Activated CD4-positive, alpha-beta T cell treated with anti-CD3 and anti-CD28 coated beads, Interleukin-2, amount 50 U/mL, for 24 hours (primary cell): ENCODE measurements around the gene PRR18.

Experiments used
- DNase-seq, 2 donors: peaks; one replicate each; pipeline ENCODE4 v3.0.0-alpha.2; 2020; ENCODE audit warnings: low read depth in 1 of 2, low spot score in 1 of 2

Gene PRR18

GRCh38 chr6:166277018-166277417, 31.2 kb downstream of the PRR18 start:
- no peak for DNase-seq

DNA sequence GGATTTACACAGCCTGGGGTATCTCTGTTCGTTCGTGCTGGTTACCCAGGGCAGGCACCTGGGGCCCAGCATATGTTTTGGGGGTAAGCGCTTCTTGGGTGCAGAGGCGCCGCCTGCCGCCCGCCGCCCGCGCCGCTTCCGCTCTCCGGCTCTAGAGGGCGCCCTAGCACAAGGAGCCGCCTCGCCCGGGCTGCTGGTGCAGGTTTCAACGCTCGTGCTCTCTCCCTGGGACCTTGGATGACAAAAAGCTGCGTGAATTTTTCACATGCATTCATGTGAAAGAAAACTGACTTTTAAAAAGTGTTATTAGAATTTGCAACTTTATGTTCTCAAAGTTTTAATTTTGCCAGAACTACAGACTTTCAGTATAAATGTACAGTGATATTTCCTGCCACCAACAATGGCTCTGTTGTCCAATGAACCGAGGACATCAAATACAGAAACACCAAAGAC, 32.5 kb downstream of the PRR18 start:
- DNase-seq: peak; percentile 69 to 79

DNA sequence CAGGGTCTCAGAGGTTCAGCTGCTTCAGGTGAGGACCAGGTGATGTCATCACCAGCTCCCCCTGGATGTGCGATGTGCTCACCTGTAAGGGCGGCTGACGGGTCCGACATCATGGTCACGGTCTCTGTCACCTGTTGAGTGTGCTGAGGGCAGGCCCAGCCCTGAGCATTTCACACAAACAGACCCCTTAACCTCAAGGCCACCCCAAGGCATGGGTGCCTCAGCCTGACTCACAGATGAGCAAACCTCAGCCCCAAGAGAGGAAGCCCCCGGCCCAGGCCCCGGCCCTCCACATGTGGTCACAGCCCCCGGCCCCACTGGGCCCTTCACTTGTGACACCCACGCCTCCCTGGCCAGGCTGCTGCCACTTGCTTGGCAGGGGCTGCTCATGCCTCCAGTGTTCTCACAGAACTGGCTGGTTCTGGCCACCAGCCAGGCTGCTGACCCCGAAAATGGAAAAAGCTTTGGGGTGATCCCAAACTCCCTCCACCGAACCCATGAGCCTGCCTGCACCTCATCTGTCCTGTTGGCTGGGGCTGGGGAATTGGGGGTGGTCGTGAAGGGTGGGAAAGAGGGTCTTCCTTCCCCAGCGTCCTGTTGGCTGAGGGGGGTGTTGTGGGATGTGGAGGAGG, 33.3 kb downstream of the PRR18 start:
- DNase-seq: no peak

DNA sequence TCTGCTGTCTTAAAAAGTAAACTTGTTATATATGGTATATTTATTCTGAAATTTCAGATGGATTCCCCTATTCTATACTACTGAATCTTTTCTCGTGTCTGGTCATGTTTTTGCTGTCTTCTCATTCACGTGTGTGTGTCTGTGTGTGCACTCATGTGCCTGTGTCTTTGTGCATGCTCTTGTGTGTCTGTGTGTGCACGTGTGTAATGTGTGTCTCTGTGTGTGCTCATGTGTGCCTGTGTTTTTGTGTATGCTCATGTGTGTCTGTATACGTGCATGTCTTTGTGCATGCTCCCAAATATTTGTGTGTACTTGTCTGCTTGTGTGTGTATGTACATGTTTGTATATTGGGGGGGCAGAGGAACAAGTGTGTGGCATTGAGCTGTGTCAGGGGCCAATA, 34.0 kb downstream of the PRR18 start:
- DNase-seq: no peak

DNA sequence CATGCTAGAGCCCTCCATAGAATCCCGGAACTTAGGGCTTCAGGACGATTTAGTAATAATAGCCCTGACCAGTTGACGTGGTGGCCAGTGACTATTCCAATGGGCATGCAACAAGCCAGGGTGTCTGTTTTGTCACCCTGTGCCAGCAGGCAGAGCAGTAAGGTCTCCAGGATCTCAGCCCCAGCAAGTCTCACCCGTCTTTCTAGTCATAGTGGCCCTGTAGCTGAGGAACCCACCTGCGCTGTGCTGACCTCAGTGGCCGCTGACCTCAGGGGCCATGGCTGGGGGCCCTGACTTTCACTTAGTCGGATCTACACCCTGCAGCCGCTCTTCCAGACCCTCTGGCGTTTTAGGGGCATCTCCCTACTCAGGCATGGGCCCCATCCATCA, 36.8 kb downstream of the PRR18 start:
- no peak for DNase-seq

GRCh38 chr6:166270706-166271375, 37.4 kb downstream of the PRR18 start:
- no peak for DNase-seq

DNA sequence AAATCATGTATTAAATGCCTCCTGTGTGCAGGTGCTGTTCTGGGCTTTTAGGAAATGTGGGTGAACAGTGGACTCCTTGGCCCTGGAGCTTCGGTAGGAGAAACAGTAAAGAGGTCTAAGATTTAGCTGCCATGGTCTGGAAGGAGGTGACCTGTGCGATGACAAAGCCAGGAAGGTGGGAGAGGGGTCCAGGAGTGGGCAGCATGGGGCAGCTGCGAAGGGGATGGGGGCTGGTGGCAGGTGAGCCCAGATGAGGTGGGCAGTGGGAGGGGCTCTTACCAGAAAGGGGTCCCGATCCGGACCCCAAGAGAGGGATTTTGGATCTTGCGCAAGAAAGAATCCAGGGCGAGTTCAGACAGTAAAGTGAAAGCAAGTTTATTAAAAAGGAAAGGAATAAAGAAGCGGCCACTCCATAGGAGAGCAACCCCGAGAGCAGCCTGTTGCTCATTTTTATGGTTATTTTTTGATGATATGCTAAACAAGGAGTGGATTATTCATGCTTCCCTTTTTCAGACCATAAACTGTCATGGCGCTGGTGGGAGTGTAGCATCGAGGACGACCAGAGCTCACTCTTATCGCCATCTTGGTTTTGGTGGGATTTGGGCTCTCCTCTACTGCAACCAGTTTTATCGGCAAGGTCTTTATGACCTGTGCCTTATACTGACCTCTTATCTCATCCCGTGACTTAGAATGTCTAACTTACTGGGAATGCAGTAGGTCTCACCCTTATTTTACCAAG, 38.7 kb downstream of the PRR18 start:
- no peak for DNase-seq

GRCh38 chr6:166268431-166268830, 39.8 kb downstream of the PRR18 start:
- DNase-seq: no peak

- DNase-seq: no peak
Observed at GRCh38 chr6:166267526-166267925, 40.7 kb downstream of the PRR18 start.

DNA sequence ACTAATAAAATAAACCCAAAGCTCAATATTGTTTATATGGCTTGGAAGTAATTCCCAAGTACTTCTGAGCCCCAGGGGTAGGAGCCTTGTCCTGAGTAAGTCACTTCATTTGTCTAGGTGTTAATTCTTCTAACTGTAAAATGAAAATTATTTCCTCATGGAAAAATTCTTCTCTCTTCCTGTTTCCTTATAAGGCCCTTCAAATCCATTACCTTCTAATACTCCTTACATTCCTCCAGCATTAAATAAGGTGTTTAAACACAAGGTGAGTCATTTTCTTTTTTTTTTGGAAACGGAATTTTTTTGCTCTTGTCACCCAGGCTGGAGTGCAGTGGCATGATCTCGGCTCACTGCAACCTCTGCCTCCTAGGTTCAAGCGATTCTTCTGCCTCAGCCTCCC, 41.9 kb downstream of the PRR18 start:
- no peak for DNase-seq

- DNase-seq: no peak
Observed at GRCh38 chr6:166262743-166263515, 45.3 kb downstream of the PRR18 start.

DNA sequence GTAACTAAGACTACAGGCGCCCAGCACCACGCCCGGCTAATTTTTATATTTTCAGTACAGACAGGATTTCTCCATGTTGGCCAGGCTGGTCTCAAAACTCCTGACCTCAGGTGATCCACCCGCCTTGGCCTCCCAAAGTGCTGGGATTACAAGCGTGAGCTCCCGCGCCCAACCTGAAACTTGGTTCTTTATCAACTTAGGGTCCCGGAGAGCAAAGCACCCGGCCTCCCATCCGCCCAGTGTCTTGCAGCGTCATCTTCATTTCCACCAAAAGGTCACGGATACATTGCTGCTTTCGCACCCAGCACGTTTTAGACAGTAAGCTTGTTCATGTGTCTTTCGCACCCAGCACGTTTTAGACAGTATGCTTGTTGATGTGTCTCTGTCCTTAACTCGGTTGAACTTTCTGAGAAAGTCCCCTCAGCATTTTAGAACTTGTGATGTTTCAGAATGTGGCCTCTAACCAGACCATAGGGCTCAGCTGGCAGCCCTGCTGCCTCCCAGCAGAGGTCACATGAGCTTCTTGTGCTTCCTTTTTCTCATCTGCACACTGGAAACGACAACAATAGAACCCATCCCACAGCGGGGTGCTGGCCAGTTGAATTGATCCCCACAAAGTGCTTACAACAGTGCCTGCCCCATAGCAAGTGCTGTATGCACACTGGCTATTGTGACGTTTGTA, 48.8 kb downstream of the PRR18 start:
- no peak for DNase-seq

DNA sequence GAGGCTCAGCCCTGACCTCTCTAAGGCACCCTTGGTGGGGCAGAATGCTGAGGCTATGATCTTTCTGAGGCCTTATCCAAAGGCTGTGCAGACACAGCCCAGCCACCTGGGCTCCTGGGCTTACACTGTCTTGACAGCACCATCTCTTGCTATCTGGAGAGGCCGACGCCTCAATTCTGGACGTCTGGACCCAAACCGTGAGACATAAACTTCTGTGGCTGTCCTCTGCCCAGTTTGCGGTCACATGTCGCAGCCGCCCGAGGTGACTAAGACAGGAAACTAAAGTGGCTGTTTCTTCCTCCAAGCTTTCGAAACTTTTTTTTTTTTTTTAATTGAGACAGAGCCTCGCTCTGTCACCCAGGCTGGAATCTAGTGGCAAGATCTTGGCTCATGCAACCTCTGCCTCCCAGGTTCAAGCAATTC, 49.3 kb downstream of the PRR18 start:
- no peak for DNase-seq

DNA sequence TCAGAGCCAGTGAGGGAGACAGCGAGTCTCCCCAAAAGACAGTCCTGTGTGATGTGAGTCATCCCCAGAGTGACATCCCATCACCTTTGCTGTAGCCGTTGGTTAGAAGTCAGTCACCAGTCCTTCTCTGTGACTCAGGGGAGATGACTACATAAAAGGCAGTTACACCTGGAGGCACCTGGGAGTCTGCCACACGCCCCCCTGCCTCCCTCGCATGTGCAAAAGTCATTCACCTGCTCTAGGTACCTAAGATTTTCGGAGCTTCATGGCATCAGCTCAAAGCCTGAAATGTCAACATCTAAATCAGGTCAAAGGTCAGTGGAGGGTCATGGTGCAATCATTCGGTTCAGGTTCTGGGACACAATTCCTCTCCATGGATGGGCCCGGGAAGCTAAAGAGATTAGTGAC, 50.3 kb downstream of the PRR18 start:
- peak in 1 of 2 donors; percentile 57 for DNase-seq
